BE2C (cell line): ENCODE data around the gene NF1.

Source experiments
- DNase-seq: peaks from one replicate; pipeline ENCODE4 v3.0.0-alpha.2; 2020
- H3K27me3 ChIP-seq: fragments of 250-450 bp; sonication (Bioruptor Pico); 2 replicates; pipeline ENCODE4 v1.5.1; 2020; ENCODE audit warnings: mild to moderate bottlenecking
- H3K36me3 ChIP-seq: fragments of 250-450 bp; sonication (Bioruptor Pico); 2 replicates; pipeline ENCODE4 v1.5.1; 2020; ENCODE audit warnings: mild to moderate bottlenecking
- H3K4me1 ChIP-seq: fragments of 250-450 bp; sonication (Bioruptor Pico); 2 replicates; pipeline ENCODE4 v1.5.1; 2020
- H3K4me3 ChIP-seq: 2 replicates; pipeline ENCODE4 v1.5.1; 2011; ENCODE audit warnings: low read depth, low read length
- H3K9me3 ChIP-seq: fragments of 250-450 bp; sonication (Bioruptor Pico); 2 replicates; pipeline ENCODE4 v1.5.1; 2020
- TF ChIP-seq, protein P1 (sequence below): IDR thresholded peaks from 2 replicates; pipeline ENCODE4 v1.5.1; 2012; ENCODE audit warnings: mild to moderate bottlenecking, low read depth, low read length

The NF1 gene

DNA sequence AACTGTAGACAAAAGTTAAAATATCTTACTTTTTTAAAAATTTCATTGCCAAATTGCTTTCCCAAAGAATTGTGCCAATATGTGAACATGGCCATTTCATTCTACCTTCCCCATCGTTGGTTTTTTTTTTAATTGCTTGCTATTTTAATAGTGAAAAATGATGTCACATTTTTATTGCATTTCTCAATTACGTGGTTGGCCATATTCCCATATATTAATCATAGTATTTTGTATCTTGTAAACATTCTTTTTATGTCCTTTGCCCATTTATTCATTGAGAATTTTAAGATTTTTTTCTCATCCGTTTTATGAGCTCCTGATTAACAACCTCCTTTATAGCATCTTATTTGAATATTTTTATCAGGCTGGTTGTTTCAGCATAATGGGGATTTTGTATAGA lies 195.0 kb downstream of the NF1 start:
- H3K36me3 ChIP-seq: no peaks in the 10 kb centered on the region
- TF ChIP-seq, protein P1, sequence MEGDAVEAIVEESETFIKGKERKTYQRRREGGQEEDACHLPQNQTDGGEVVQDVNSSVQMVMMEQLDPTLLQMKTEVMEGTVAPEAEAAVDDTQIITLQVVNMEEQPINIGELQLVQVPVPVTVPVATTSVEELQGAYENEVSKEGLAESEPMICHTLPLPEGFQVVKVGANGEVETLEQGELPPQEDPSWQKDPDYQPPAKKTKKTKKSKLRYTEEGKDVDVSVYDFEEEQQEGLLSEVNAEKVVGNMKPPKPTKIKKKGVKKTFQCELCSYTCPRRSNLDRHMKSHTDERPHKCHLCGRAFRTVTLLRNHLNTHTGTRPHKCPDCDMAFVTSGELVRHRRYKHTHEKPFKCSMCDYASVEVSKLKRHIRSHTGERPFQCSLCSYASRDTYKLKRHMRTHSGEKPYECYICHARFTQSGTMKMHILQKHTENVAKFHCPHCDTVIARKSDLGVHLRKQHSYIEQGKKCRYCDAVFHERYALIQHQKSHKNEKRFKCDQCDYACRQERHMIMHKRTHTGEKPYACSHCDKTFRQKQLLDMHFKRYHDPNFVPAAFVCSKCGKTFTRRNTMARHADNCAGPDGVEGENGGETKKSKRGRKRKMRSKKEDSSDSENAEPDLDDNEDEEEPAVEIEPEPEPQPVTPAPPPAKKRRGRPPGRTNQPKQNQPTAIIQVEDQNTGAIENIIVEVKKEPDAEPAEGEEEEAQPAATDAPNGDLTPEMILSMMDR: no peak
- no peaks in the 10 kb centered on the region for H3K4me1 ChIP-seq
- no peaks in the 10 kb centered on the region for H3K27me3 ChIP-seq
- no peaks in the 10 kb centered on the region for H3K9me3 ChIP-seq
- DNase-seq: no peak
- no peak overlapping the region for H3K4me3 ChIP-seq

DNA sequence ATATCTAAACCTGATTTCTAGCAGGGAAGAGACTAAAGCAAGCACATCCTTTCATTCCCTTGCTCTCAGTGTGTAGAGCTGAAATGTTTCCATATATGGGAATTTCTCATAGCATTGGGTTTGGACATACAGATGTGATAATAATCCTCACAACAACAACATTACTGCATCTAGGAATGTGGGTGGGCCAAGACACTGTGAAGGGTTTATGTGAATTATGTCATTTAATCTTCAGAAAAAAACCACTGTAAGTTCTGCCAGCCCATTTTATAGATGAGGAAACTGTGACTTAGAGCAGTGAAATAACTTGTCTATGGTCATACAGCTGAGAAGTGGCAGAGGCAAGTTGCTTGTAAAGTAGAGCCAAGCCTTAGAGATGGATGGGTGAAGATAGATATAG lies 197.0 kb downstream of the NF1 start:
- TF ChIP-seq, protein P1: no peak
- no peaks in the 10 kb centered on the region for H3K4me1 ChIP-seq
- H3K4me3 ChIP-seq: no peak overlapping the region
- no peak for DNase-seq
- no peaks in the 10 kb centered on the region for H3K36me3 ChIP-seq
- no peaks in the 10 kb centered on the region for H3K27me3 ChIP-seq
- H3K9me3 ChIP-seq: no peaks in the 10 kb centered on the region

DNA sequence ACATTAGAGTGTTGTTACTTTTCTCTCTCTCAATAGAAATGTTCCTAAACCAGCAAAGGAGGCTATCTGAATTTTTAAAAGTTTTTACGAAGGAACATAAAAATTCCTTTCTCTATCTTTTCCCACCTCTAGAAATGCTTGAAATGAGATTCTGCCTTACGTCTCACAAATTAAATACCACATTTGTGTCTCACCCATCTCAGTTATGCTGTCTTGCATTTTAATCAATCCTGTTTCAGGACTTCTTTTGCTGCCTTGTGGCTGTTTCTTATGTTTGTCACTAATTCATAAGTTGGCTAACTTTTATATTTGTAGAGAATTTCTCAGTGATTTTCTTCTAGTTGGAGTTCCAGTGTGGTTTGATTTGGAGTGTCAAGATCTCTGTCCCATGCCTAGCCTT lies 198.8 kb downstream of the NF1 start:
- no peak overlapping the region for H3K4me3 ChIP-seq
- no peak for DNase-seq
- no peaks in the 10 kb centered on the region for H3K36me3 ChIP-seq
- no peaks in the 10 kb centered on the region for H3K4me1 ChIP-seq
- TF ChIP-seq, protein P1: no peak
- no peaks in the 10 kb centered on the region for H3K27me3 ChIP-seq
- no peaks in the 10 kb centered on the region for H3K9me3 ChIP-seq

DNA sequence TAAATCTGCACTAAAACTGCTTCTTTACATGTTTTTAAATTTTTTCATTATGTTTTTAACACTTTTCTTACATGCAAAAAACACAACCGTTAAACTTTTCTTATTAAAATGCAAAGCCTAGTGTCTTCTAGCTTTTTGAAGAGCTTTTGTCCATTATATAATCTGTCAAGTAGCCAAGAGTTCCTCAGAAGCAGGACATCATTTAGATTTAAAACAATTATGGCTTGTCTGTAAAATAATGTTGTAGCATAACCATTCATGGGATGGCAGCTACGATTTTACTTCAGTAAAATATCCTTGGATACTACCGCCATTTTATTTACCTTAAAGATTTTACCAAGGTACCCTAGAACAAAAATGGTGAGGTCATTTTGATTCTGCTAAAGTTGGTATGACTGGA lies 199.5 kb downstream of the NF1 start:
- TF ChIP-seq, protein P1: no peak
- H3K36me3 ChIP-seq: no peaks in the 10 kb centered on the region
- H3K27me3 ChIP-seq: no peaks in the 10 kb centered on the region
- H3K9me3 ChIP-seq: no peaks in the 10 kb centered on the region
- no peak overlapping the region for H3K4me3 ChIP-seq
- no peak for DNase-seq
- no peaks in the 10 kb centered on the region for H3K4me1 ChIP-seq

DNA sequence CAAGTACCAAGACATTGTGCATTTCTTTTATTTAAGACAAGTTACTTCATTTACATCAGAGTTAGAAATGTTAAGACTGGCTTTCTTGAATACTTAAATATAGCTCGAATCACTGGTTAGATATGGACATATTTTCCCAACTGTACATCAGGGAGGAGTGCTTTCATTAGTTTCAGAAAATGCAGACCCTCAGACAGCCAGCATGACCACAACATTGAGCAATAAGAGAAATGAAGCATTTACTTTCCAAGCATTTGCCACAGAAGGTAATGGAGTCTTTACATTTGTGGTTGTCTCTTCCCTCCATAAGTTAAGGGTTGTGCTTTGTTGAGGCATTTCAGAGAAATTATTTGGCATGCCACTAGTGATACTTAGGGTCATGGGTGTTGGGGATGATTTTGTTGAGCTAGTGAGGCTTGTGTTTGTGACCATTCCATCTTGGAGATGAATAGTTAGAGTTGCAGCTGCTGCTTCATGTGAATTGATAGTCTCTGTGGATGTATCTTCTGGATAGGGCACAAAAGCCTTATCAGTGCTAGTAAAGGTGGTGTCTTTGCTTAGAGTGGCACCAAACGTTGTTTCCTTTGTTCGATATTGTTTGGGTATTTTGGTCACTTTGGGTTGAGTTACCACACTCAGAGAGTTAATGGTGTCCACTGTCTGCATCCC lies 200.2 kb downstream of the NF1 start:
- H3K27me3 ChIP-seq: no peaks in the 10 kb centered on the region
- DNase-seq: no peak
- H3K4me1 ChIP-seq: no peaks in the 10 kb centered on the region
- no peaks in the 10 kb centered on the region for H3K36me3 ChIP-seq
- no peak overlapping the region for H3K4me3 ChIP-seq
- H3K9me3 ChIP-seq: no peaks in the 10 kb centered on the region
- TF ChIP-seq, protein P1: no peak

DNA sequence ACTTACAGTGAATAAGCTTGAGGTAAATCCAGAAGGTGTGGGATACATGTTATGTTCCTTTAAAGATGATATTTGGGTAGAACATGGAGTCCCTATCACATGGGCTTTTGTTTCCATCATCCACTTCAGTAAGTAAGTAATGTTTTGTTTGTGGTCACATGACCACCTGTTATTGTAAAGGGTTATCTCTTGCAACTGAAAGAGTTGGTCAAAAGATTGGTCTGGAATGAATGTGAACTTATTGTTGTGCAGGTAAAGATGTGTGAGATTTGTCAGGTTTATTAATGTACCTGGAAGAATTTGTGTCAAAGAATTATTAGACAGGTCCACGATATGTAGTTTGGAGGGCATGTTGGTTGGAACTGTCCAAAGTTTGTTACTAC lies 200.7 kb downstream of the NF1 start:
- Histone ChIP-seq H3K36me3 (no peaks in the 10 kb centered on the region), H3K4me3 (no peak overlapping the region), H3K9me3 (no peaks in the 10 kb centered on the region), H3K27me3 (no peaks in the 10 kb centered on the region), H3K4me1 (no peaks in the 10 kb centered on the region)
- TF ChIP-seq, protein P1: no peak
- no peak for DNase-seq
